Fibroblast of peridontal ligament (primary cell): ENCODE data around the gene TENM3.

Source experiments
- DNase-seq: peaks from one replicate; pipeline ENCODE4 v3.0.0-alpha.2; 2010; ENCODE audit errors: extremely low read depth

TENM3 gene

DNA sequence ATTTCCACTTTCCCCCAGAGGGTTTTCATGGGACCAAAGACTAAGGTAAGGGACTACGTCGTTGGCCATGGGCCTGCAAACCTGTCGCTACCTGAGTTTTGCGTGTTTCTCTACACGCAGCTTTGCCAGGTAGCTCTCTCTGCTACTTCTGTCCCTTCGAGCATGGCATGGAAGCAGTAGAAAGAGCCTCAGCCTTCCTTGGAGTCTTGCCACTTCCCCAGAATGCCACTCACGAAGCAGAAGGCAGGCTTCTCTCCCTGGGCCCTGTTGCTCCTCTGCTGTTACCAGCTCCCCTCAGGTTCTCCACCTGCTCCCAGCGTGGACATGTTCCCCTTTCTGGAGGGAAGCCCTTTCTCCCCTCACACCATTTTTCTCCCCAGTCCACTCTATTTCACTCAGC lies 381.1 kb downstream of the TENM3 start:
- DNase-seq, result no peak

DNA sequence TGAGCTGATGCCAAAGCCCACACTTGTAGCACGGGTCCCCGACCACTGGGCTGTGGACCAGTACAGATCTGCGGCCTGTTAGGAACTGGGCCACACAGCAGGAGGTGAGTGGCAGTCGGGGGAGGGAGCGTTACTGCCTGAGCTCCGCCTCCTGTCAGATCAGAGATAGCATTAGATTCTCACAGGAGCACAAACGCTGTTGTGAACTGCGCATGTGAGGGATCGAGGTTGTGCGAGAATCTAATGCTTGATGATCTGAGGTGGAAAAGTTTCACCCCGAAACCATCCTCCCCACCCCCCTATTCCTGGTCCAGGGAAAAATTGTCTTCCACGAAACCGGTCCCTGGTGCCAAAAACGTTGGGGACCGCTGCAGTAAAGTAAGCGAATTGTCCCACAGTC lies 382.0 kb downstream of the TENM3 start:
- DNase-seq, result no peak

DNA sequence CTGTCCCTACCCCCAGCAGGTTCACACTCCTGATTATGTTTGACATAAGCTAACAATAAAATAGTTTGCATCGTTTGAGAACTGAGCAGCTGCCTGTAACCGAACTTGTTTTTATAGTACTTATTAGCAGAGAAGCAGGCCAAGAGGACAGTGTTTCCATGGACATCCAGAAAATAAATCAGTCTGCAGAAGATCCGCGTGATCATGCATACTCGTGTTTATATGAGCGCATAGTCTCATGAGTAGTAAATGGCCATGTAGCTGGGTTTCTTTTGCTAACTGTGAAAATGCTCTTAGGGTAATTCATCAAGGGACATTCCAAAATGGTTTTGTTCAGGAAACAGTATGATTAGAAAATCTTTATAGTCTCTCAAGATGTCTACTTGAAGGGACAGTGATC lies 384.8 kb downstream of the TENM3 start:
- no peak for DNase-seq

DNA sequence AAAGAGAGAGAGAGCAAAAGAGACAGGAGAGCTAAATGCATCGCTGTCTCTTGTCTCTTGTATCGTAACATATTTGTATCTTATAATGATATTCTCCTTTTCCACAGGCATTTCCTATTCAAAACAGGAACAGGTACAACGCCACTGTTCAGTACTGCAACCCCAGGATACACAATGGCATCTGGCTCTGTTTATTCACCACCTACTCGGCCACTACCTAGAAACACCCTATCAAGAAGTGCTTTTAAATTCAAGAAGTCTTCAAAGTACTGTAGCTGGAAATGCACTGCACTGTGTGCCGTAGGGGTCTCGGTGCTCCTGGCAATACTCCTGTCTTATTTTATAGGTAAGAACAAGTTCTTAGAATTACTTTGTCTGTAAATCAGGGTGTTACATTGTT lies 385.3 kb downstream of the TENM3 start:
- no peak for DNase-seq

DNA sequence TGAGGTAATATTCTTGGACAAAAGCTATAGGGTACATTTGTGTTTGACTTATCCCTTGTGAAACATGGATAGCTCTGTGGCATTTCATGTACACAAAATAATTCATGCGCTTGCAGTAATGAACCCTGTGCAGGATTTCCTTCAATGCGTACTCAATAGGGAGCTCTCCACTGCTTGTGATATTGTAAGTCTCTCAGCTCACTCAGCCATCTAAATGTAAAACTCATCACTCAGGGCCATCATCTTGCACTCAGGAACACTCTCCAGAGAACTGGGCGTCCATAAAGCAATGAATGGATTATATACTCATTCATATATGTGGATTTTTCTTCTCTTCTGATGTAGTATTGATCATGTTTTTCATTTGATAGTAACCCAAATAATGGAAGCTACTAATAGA lies 385.9 kb downstream of the TENM3 start:
- no peak for DNase-seq

DNA sequence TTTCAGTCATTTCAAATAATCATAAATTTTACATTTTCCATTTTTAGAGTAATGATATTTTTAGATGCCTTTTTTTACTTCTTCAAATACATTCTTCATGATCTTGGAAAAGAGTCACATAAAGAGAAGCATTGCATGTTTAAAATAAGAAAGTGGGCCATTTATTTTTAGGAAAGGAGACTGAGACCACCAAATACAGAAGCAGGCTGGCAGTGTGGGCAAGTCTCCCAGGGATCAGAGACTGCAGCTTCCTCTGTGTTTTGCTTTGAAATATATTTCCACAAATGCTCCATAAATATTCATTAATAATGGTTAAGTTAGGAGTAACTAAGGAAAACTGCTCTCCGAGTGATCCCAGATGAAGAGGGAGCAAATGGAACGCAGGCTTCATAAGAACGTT lies 397.3 kb downstream of the TENM3 start:
- no peak for DNase-seq

DNA sequence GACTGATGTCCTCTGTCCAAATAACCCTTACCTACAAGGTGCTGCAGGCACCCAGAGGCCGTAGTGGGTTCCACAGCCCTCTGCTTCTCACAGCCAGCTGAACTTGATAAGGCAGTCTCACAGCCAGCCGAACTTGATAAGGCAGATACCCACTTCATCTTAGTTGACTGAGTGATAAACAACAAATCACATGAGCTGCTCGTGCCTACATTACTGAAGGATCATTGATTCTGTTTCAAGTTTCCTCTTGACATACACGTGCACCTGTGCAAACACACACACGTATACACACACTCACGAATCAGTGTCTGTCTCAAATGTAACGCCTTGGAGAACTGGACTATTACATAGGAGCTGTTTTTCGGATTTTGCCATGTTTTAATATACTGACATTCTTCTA lies 397.7 kb downstream of the TENM3 start:
- no peak for DNase-seq

DNA sequence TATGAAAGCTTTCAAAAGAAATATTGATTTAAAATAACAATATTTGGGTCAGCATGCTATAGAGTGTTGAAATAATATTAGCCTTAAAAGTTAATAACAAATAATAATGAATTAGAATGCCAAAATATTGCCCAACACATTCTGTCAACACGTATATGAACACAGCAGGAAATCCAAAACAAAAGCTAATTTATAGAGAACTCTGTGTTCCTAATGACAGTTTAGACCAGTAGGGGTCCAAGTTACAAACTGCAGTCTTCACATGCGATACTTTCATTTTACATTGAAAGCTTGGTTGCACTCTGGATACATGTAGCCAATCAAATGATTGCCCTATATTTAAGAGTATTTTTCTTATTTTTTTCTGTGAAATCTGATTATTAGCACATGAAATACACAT lies 399.6 kb downstream of the TENM3 start:
- DNase-seq, result peak; percentile 18

DNA sequence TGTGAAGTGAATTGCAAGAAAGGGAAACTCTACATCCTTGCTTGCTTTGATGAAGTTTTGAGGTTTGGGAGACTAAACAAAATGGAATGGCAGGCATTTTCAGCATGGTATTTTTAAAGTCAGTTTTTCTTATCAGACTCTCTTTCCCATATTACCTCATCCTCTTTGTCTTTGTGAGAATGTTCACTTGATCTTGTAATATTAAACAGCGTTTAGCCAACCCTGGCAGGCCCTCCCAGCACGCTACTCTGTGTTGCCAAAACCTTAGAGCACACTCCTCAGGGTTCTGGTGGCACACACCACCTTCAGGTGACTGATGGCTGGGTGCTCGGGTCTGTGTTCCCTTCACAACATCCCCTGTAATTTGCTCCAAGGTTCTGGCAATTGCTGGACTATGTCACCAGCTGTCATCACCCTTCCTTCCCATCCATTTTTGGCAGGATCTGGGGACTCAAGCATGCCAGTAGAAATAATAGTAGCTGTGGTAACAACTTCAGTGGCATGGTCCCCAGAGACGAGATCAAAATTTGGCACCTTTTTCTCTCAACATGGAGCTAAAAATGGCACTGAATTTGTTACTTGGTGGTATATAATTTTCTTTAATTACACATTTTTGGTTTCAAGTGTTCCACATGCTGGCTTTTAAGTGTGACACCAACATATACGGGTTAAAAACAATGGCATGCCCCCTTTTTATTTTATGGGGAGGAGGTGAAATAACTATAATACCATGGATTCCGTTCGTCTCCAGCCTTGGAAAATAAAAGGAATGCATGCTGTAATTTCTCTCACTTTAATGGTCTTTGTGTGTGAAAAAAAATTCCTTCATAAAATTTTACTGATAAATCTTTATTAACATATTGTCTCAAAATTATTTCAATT lies 400.8 kb downstream of the TENM3 start:
- DNase-seq, result peak; percentile 83

DNA sequence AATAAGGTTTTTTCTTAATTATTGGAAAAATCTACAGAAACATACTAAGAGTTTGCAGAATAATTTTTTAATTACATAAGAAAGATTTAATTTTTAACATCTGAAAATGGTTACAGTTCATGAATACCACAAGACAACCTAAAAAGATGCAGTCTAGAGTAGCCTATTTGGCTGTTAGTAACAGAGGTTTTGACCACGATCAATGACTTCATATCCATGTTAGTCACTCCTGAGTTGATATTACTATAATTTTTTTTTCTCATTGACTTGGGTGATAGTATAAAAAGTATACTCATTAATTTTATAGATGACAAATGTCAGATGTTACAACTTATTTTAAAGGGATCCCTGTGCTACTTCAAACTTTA lies 401.5 kb downstream of the TENM3 start:
- peak; percentile 49 for DNase-seq

DNA sequence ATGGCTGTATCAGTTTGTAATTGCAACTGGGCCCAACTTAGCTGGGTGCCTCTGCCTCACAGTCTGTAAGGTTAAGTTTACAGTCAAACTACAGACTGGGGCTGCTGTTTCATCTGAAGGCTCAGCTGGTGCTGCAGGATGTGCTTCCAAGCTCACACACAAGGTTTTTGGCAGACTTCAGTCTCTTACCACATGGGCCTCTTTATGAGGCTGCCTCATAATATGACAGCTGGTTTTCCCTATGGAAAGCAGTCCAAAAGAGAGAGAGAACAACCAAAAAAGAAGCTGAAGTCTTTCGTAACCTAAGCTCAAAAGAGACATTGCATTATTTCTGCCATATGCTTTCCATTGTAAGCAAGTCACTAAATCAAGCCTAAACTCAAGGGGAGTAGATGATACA lies 402.3 kb downstream of the TENM3 start:
- DNase-seq, result peak; percentile 19

DNA sequence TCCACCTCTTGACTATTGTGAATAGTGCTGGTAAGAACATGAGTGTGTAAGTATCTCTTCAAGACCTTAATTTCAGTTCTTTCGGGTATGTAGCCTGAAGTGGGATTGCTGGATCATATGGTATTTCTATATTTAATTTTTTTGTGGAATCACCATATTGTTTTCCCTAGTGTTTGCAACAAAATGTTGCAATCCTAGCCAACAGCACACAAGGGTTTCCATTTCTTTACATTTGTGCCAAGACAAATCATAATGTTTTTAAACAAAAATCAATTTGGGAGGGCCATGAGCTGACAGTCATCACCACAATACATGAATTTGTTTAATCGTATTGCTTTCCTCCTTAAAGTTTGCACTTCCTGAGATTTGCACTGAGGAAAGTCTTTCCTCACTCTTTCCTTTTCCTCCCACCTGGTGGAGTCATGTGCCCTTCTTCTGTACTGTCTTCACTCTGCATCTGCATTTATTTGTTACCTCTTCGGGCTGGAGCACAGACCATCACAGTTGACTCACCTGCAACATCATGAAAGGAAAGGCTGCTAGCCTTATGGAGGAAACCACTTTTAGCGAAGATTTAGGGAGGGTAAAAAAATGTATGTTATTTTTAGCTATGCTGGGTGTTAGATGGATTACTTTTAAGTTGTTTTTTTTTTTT lies 404.6 kb downstream of the TENM3 start:
- peak; percentile 15 for DNase-seq

DNA sequence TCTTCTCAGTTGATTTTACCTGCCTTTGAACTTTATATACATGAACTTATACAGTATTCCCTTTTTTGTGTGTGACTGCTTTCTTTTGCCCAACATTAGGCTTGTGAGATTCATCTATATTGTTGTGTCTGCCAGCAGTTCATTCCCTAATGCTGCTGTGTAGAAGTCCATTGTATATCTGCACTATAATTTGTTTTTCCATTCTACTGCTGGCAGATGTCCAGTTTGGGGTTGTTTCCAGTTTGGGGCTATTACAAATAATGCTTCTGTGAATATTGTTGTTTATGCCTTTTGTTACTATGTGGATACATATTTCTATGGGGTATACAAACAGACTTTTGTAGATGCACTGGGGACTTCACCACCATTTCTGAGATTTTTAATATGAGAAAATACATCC lies 405.6 kb downstream of the TENM3 start:
- DNase-seq, result no peak

DNA sequence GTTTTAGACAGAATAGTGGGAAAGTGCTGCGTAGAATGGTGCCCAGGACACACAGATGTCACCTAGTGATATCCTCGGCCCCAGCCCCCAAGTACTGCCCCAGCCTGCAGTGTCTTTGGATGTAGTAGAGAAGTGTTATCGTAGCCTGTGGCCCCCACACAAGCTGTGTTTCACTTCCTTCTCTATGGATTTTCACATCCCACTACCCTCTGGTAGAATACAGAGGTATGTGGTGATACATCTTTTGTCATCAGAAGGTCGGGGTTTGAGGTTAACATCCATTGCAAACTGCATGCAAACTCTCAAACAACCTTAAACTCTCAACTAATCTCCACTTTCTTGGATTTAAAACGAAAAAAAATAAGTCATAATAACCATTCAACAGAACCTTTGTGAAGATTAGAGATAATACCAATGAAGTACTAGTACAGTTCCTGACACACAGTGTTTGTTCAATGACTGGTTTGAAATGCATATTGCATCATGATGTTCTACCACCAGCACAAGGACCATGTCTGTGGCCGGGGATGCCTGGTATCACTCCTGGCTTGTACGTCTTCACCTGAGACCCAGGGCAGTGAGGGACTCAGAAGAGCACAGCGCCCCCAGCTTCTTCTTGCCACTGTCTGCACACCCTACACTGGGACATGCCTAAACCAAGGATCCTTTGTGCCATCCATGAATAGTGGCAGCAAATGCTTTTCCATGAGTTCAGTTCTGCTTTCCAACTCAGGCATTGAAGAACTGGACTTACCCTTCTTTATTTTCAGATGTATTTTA lies 406.7 kb downstream of the TENM3 start:
- DNase-seq, result no peak

DNA sequence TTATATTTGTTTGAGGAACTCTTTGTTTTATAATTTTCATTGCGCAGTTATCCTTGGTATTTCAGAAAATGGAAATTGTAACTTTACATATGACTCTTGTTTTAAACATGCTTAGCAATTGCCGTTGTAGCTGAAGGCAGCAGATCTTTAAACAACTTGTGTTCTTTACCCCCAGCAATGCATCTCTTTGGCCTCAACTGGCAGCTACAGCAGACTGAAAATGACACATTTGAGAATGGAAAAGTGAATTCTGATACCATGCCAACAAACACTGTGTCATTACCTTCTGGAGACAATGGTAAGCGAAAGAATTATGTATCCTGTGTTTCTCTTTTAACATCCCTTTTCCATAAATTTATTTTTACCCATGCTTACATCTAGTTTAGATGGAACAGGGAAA lies 410.4 kb downstream of the TENM3 start:
- peak; percentile 15 for DNase-seq

DNA sequence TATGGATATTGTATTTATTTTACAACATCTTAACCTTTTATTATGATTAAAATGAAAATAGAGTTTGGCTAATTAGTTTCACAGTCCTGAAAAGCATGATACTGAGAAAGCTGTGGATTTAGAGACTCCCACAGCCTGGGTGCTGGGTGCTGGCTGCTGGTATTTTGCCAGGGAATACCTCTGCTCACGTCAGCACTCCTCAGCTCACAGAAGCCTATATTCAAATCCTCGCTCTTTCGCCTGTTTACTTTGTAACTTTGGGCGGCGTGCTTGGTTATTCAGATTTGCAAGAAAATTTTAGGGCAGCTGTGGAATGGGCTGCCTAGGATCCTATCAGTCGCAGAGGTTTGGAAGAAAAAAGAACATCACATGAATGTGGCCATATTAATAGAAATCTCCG lies 412.1 kb downstream of the TENM3 start:
- DNase-seq, result no peak

DNA sequence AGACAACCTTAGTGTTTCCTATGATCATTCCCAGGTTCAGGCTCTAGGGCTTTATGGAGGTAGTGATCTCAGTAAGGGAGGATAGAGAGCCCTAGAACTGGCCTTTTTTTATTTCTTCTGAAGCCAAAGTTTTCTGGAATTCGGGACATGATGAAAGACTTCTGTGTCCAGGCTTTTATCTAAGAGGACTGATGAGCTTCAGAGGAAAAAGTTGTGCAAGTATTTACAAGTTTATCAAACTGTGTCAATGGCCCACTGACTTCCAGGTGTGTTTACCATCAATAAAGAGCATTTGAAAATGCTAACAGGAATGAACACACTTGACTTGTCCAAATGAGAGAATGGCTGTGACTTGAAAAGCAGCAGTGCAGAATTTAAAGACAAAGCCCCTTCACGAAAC lies 419.3 kb downstream of the TENM3 start:
- DNase-seq, result no peak

DNA sequence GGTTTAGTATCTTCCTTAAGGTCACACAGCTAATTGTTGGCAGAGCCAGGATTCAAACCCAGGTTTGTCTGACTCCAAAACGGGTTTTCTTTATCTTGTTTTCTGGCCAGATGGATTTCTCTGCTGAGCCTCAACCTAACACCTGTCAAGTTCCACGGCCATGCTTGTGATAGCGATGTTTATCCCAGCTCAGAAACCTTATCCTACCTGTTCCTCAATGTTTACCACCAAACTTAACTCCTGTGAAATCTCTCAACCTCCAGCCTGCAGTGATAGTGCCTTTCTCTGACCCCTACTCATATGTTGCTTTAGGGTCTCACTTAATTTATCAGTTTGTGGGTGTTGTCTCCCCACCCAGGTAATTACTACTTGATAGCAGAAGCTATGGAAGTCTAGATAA lies 428.0 kb downstream of the TENM3 start:
- DNase-seq, result no peak

DNA sequence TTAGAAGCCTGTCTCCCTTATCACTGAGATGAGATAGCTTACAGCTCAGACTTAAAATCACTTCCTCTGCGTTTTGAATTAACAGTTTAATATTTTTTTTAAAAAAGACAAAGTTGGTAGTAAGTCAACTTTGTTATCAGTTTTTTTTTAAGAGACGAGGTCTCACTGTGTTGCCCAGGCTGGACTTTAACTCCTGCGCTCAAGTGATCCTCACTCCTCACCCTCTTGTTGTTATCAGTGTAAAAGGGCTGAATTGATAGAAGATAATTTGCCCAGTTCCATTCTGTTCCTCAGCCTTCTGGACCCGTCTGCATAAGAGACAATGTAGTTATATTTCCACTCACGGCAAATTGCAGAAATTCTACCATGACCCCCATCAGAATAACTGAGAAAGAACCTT lies 428.5 kb downstream of the TENM3 start:
- no peak for DNase-seq

DNA sequence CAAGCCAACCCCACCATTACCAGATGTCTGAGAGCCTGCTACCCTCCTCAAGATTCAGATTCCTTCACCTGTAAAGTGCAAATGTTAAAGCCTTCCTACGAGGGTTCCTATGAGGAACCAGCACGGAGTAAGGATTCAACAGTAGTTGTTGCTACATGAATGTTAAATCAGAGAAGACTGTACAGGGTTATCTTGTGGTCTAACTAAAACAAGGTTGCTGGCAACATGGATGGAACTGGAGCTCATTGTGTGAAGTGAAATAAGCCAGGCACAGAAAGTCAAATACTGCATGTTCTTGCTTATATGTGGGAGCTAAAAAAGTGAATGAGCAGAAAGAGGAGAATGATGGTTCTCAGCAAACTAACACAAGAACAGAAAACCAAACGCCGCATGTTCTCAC lies 435.4 kb downstream of the TENM3 start:
- no peak for DNase-seq

DNA sequence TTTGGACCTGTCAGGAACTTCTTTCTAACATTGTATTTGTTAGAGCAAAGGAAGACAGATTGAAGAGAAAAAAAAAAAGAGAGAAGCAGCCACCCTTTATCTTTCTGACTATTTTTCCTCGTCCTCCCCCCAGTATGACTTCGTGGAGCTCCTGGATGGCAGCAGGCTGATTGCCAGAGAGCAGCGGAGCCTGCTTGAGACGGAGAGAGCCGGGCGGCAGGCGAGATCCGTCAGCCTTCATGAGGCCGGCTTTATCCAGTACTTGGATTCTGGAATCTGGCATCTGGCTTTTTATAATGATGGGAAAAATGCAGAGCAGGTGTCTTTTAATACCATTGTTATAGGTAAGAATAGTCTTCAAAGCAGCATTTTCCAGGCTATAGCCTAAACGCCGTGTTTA lies 436.3 kb downstream of the TENM3 start:
- no peak for DNase-seq

DNA sequence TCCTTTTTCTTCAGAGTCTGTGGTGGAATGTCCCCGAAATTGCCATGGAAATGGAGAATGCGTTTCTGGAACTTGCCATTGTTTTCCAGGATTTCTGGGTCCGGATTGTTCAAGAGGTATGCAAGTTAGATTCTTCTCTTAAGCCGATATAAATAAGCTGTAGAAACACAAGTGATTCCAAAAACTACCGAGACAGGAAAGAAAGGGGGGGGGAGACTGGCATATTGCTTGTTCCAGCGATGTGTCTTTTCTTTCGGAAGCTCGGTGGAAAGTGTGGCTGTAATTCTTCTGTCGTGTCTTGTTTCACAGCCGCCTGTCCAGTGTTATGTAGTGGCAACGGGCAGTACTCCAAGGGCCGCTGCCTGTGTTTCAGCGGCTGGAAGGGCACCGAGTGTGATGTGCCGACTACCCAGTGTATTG lies 437.0 kb downstream of the TENM3 start:
- no peak for DNase-seq

DNA sequence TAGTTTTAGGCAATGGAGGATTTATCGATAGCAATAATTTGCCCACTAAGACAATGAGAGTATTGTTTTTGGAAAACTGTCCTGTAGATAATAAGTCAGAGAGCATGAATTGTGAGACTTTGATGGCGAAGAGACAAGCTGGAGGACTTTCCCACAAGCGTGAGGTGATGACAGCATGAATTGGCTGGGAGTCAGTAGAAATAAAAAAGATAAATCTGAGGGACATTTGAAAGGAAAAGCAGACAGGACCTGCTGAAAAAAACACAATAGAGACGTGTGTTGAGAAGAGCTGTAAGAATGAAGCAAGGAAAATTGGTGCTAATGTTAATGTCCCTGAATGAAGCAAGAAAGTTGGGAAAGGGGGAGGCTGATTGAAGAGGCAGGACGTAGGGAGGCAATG lies 440.5 kb downstream of the TENM3 start:
- DNase-seq, result no peak
